Amygdala (tissue), 56 donors: ENCODE measurements around the gene GIT1.

Experiments
- DNase-seq, 56 donors: peaks; one replicate each; lab custom pipeline; 2025; lab: John Stamatoyannopoulos, UW

Gene GIT1, protein sequence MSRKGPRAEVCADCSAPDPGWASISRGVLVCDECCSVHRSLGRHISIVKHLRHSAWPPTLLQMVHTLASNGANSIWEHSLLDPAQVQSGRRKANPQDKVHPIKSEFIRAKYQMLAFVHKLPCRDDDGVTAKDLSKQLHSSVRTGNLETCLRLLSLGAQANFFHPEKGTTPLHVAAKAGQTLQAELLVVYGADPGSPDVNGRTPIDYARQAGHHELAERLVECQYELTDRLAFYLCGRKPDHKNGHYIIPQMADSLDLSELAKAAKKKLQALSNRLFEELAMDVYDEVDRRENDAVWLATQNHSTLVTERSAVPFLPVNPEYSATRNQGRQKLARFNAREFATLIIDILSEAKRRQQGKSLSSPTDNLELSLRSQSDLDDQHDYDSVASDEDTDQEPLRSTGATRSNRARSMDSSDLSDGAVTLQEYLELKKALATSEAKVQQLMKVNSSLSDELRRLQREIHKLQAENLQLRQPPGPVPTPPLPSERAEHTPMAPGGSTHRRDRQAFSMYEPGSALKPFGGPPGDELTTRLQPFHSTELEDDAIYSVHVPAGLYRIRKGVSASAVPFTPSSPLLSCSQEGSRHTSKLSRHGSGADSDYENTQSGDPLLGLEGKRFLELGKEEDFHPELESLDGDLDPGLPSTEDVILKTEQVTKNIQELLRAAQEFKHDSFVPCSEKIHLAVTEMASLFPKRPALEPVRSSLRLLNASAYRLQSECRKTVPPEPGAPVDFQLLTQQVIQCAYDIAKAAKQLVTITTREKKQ

DNA sequence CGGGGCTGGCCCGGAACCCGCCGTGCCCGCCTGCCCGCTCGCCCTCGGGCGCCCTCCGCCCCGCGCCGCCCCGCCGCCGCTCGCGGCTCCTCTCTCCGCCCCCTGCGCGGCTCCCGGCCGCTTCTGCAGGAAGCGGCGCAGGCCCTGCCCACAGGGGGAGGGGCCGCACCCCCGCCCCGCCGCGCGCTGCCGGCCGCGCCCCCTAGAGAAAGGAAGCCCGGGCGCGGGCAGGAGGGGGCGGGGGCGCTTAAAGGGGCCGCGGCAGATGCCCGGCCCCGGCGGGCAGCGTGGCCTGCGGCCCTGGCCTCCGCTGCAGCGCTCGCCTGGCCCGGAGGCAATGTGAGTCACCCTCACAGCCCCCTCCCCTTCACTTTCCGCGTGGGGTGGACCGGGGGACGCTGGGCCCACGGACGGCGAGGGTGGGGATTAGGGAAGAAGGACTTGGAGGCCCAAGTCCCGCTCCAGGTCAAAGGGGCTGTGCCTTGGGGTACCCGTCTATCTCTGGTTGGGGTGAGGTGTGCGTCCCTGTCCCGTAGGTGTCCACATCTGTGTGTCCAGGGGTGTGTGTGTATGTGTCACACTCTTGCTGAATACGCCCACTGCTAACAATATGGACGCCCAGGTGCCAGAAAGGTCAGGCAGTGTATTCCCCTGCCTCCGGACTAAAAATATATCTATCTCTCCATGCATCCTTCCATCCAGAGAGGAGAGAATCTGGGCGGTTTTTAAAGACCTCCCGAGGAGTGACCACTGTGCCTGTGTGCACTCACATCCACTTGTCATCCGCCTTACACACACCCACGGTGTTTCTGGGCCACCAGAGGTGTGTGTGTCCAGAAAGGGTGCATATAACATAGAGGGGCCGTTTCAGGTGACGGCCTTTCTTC lies at the start of gene GIT1:
TSS of gene GIT1 (minus strand) at position 125 of the 887 bp plus-strand sequence. CDS start 270 bp downstream, outside the sequence.
- peak in 49 of 56 donors; percentile 28 to 90 (median 72) for DNase-seq

DNA sequence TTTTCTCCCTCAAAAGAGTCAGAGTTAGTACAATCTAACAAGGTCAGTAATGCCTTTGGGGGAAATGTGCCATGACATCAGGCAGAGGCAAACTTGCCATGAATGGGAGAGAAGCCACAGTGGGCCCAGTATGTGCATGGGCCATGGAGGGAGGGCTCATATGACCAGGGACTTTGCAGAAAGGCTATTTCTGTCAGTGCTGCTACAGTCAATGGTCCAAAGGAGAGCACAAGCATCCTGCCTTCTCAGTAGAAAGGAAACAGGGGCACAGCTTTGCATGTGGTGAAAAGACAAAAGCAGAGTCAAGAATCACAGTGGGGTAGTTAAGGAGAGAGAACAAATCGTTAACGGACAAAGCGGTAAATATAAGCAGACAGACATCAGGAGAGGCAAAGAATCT lies 44.4 kb upstream of the GIT1 start:
- peak in 3 of 56 donors; percentile 12 to 24 (median 23) for DNase-seq

DNA sequence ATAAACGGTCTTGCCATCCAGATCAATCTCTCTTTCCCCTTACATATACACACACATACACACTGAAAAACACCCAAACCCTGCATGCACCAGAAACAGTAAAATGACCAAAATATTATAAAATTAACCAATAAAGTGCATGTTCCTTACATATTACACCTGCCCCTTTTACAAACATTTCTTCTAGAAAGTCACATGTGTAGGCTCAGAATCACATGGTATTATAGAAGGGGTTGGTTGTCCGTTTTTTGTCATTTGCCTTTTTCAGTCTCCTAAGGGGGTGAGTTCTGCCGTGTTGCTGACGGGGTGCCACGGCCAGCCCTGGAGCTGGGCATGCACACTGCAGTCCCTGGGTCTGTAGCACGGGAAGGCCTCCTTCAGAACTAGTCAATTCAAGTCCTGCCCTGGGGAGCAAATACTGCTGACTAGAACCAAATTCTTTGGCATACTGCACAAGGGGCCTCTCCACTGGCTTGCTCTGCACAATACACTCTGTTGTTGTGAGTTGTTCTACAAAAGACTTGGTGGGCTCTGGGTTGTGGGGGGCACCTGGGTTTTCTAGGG lies 41.3 kb upstream of the GIT1 start:
- DNase-seq, result no peak

DNA sequence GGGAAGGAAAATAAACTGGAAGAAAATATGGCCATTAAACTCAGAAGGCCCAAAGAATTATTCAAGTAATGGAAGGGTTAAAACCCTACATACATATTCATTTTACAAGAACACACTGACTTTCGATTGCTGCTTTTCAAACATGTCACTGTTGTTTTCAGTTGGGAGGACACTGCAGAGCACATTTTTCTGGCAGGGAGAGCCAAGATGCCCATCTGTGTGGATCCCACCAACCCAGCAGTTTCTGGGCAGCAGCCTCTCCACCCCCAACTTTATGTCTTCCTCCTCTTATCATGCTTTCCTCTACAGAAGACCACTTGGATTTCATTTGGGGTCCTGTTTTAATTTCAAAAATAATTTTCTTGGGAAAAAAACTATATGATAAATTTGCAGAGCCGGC lies 40.4 kb upstream of the GIT1 start:
- no peak for DNase-seq

DNA sequence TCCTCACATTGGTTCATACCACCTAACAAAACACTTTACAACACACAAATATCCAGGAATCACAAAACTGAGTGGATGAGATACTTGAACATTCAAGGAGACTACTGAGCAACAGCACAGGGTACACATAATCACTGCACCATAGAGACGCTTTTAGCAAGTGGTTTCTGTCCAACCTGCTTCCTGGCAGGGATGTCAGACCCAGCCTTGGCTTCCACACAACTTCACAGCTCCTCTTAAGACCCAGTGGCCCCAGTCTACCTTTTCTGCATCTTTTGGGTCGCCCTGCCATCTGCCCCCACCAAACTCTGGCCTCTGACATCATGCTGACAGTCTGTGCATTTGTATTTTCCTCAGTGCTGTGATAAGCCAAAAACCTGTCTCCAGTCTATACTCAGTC lies 39.2 kb upstream of the GIT1 start:
- DNase-seq, result no peak

DNA sequence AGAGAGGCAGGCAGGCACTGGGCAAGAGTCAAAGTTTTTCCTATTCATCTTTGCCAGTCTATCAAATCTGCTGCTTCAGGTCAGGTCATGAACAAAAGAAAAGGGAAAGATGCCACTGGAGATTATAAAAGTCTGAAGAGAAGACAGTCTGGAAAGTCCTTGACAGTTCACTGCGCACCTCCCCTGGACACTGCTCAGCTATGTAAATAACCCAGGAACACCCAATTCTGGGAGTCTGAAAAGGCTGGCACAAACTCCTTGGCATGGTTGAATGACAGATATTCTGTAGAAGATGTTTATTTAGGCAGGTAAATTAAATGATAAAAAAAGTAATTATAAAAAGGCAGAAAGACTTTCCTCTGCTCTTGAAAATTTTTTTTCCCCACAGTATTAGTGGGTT lies 38.5 kb upstream of the GIT1 start:
- DNase-seq, result no peak

DNA sequence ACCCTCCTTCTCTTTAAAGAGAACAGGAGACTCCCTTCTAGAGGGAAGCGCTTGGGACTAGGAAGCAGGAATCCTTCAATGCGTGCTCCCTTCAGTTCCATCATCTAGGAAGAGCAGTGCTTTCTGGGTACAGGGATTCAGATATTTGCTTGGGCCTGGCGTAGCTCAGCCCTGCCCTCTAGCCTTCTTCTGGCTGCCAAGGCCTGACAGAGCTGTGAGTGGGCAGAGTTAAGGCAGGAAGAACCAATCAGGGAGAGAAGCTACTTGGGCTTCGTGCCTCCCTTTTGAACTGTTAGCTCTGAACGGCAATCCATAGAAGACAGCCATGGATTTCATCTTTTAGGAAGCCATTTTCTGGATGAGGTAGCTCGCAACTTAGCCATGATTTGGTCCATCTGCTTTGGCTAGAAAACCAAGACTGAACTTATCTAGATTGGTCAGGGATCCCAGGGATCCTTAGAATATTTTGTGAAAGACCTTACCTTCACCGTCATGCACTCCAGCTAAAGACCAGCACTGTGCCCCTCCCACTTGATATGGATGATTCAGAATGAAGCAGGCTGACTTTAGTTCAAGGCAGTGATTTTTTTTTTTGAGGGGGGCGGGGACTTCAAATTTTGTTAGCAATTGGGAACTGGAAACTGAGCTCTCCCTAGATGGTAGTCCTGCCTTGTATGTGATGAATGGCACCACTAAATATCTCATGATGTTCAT lies 35.7 kb upstream of the GIT1 start:
- DNase-seq, result peak in 34 of 56 donors; percentile 14 to 82 (median 47)

DNA sequence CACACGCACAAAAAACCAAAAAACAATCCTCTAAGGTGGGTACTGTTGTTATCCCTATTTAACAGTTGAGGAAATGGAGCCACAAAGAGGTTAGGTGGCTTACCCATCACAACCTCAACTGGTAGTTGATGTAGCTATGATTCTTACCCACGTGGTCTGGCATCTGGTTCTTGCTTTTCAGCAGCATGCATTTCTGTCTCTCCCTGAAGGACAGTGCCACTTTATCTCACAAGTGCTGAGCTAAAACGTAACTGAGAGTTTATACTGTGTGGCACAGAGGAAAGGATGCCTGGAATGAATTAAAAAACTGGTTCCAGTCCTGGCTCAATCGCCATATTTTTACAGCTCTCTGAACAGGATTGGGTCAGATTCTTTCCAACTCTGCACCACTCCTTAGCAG lies 35.1 kb upstream of the GIT1 start:
- no peak for DNase-seq

DNA sequence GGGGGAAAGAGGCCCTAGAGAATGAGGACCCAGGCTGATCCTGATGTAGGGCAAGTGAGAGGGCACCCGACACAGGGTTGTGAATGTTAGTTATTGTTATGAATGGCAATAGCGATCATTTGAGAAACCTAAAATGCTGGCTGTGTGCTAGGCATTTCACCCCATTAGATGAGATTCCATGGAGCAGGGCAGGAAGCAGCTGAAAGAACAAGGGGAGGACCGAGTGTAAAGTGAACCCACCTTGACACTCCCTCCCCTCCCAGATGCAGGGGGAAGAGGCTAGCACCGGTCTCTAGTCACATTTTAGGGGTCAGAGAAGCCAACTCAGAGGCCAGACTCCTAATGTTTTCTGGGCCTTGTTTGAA lies 33.8 kb upstream of the GIT1 start:
- no peak for DNase-seq

DNA sequence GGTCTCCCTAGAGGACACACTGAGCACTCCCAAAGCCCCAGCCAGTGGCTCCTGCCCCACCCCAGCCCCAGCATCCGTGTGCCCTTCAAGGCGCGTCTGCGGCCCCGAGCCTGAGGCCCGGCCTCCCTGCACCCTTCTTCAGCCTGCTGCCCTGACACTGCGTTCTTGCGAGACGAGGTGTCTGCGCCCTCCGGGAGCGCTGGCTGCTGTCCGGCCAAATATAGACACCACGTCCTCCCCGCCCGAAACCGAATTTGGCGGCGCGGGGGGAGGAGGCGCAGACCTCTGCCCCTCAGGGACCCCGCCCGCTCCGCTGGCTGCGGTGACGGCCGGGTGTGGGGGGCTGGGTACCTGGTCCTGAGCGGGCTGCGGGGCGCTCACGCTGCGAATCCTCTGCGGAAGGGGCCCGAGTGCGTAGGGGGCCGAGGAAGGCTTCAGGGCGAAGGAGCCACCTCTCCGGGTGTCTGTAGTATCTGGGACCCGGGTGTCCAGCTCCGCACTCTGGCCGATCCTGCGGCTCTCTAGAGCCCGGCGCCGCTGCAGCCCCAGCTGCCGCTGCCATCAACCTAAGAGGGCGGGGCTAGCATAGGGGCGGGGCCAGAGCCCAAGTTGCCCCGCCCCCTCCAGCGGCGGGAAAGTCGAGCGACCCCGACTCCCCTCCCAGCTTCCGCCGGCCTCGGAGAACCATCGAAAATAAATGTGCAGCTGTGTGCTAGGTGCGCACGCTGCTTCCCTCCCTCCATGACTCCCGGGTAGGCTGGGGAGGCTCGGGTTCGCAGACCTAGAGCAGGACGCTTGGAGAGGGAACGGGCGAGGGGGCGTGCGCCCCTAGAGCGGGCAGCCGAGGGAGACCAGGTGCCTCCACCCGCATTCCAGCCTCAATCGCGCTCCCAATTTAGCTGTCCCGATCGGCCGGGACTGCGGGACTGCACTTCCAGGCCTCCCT lies 33.2 kb upstream of the GIT1 start, which contains the start of gene CORO6:
TSS of gene CORO6 (minus strand) at position 576 of the 946 bp plus-strand sequence. CDS start 1,491 bp downstream, outside the sequence.
- peak in 27 of 56 donors; percentile 13 to 71 (median 49) for DNase-seq

DNA sequence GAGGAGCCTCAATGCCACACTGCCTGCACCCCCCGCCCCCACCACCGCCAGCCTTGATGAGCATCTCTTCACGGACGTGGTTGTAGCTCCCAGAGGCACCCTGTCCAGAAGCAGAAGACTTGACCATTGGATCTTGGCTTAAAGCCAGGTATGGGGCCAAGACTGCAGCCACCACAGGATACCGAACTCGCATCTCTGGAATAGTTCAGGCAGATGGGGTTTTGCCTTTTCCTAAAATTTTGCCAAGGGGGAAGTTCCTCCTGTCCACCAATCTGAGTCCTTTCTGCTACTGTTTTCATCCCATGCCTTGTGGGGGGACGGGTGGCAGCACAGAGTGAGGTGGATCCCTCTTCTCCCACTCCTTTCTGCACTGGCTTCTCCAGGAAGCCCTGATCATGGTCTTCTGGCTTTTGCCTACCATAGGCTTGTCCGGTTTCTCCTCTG lies 32.3 kb upstream of the GIT1 start:
- DNase-seq, result no peak

DNA sequence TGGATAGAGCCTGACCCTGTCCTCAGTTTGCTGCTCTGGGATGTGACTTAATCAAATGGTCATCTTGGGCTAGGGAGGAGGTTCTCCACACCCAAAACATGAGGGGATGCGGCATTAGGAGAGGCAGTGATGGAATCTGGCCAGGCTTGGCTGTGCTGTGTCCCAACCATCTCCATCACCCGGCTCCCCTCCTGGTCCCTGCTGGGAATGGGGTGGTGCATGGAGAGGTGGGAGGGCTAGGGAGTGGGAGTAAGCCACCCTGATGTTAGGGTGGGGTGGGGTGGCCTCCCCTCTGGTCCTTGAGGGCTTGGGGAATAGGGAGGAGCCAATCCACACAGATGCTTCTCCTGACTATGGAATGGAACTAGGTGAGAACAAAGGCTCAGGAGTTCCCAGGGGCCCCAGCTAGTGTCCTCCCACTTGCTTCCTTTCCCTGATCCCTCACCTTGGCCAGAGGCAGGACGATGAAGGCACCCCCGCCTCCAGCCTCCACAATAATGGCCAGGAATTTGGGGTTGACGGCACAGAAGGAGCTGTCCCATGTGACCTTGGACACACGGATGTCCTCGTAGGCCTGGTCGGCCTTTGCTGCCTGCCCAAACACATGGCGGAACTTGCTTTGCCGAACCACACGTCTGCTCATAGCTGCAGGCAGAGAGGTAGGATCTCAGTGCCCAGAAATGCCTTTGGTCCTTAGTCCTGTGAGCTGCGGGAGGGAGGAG lies 31.5 kb upstream of the GIT1 start:
- DNase-seq, result no peak

DNA sequence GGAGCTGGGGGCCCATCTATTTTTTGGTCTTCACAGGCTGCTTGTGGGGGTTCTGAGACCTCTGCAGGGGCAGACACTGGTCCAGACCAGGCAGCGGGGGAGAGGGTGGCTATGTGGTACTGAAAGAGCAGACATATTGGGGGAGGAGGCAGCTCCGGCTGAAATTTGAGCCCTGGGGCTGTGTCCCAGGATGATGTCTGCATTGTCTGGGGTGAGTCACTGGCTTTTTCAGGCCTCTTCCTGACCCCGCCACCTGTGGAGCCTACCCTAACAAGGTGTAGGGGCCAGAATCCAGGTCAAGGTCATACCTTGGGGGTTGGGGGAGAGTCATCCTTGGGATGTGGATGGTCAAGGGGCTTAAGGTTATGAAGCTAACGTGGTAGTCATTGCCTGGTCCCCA lies 30.8 kb upstream of the GIT1 start:
- no peak for DNase-seq

DNA sequence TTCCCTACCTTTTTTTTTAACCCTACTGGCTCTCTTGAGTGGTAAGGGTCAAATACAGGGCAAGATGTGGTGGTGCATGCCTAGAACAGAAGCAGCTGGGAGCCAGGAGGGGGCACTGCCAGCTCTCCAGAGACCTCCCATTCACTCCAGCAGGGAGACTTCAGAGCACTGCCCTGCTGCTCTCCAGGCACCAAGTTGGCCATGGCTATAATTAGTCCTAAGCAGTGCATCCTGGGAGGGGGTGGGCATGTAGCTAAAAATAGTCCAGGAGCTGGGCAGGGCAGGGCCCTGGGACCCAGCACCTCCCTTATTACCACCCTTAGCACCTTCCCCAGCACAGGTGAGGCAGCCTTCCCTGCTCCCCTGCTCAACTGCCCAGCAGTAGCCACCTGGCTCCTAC lies 29.8 kb upstream of the GIT1 start:
- peak in 5 of 56 donors; percentile 19 to 34 (median 23) for DNase-seq

DNA sequence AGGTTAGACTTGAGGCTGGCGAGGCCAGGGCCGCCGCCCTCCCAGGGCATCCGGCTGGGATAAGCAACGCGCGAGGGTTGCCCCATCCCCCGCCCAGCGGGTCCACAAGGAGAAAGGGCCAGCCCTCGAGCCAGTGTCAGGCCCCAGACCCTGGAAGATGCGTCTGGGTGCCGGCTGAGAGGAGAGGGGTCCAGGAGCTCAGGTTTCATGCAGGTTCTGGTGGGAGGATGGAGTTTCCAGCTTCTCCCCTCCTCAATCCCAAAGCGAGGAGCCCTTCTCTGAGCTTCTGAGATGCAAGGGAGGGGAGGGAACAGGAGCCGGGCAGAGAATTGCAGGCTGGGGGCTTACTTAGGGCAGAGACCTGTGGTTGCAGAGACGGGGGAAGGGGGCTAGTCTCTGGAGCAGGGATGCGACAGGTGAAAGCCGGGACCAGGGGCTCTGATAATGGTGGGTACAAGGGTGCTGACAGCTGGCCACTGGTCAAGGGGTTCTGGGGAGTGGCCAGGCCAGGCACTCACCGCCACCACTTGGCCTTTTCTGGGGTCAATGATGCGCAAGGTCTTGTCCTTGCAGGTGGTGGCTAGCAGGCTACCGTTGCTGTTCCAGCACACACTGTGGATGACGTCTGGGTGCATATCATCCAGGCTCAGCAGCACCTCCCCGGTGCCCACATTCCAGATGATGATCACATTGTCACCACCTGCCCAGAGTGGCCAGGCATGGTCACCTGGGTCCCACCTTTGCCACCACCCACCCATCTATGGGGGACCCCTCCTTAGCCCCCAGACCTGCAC lies 29.0 kb upstream of the GIT1 start:
- no peak for DNase-seq

DNA sequence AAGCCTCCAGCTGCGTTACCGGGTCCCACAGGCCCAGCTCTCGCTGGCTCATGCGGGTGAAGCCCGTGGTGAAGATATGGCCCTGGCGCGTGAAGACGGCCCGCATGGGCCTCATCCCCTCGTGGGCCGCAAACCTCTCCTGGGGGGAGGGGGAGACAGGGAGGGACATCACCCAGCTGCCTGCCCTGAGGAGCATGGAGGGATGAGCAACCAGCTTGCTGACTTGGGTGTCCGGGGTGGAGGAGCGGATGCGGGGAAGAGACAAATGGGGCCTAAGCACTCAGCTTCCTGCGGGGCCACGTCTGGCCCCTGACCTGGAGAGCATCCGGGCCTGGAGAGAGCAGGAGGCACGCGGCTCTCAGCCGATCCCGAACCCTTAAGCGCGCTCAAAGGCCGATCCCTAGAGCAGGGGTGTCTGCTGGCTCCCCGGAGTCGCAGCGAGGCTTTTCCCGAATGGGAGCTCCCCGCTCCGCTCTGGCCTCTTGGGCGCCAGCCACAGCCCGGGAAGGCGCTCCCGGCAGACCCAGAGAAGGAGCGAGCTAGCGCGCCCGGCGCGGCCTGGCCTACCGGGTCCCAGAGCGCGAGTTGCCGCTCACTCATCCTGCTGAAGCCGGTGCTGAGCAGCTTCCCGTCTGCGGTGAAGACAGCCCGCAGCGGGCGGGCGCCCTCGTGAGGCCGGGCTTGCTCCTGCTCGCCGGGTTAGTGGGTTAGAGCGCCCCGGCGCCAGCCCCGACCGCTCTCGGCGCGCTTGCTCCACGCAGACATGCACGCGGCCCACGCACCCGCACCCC lies 28.2 kb upstream of the GIT1 start:
- peak in 46 of 56 donors; percentile 19 to 82 (median 60) for DNase-seq
